Esophagus muscularis mucosa (tissue), 4 donors: ENCODE data around the gene ABCC8.

Experiments
- CTCF ChIP-seq, 3 experiments: fragments of 200-600 bp in 2 of 3; fragments of 450-650 bp in 1 of 3; sonication (generic) in 2 of 3; IDR thresholded peaks; one replicate each; pipeline ENCODE4 v1.5.1; 2017 to 2019; ENCODE audit warnings: antibody characterized with exemption in 3 of 3, mild to moderate bottlenecking in 2 of 3, moderate library complexity in 1 of 3
- EP300 ChIP-seq: sonication (generic); formaldehyde crosslinking; IDR thresholded peaks from one replicate; pipeline ENCODE4 v1.6.1; 2017; ENCODE audit warnings: antibody characterized with exemption
- POLR2A ChIP-seq: fragments of 450-650 bp; IDR thresholded peaks from one replicate; pipeline ENCODE4 v1.6.1; 2017; ENCODE audit warnings: antibody characterized with exemption, moderate library complexity, mild to moderate bottlenecking, low read depth
- POLR2AphosphoS5 ChIP-seq, 2 donors: sonication (generic); formaldehyde crosslinking; IDR thresholded peaks; one replicate each; pipeline ENCODE4 v1.6.1; 2017; ENCODE audit warnings: antibody characterized with exemption in 2 of 2

- no peak for TF ChIP-seq CTCF (IDR thresholded peaks at IDR 0.05)
- TF ChIP-seq POLR2A, result no peak
- TF ChIP-seq POLR2AphosphoS5 (IDR thresholded peaks at IDR 0.05), result no peak
- no peak for TF ChIP-seq EP300
These were observed 35.5 kb upstream of the ABCC8 start for GRCh38 chr11:17512101-17512500.
